Ishikawa (cell line): ENCODE data around the gene COMT.

Experiments used
- CEBPB ChIP-seq: IDR thresholded peaks from 2 replicates; pipeline ENCODE4 v1.6.1; 2012
- CREB1 ChIP-seq: IDR thresholded peaks from 2 replicates; pipeline ENCODE4 v1.6.1; 2012; ENCODE audit warnings: low read depth
- EGR1 ChIP-seq: IDR thresholded peaks from 2 replicates; pipeline ENCODE4 v1.6.1; 2012
- EP300 ChIP-seq: IDR thresholded peaks from 2 replicates; pipeline ENCODE4 v1.6.1; 2012; ENCODE audit warnings: borderline replicate concordance
- FOXM1 ChIP-seq: IDR thresholded peaks from 2 replicates; pipeline ENCODE4 v1.6.1; 2012; ENCODE audit warnings: low read depth, borderline replicate concordance
- NFIC ChIP-seq: IDR thresholded peaks from 2 replicates; pipeline ENCODE4 v1.6.1; 2012
- RAD21 ChIP-seq: IDR thresholded peaks from 2 replicates; pipeline ENCODE4 v1.6.1; 2012; ENCODE audit warnings: low read depth
- TAF1 ChIP-seq: IDR thresholded peaks from 2 replicates; pipeline ENCODE4 v1.6.1; 2012; ENCODE audit warnings: low read depth, mild to moderate bottlenecking
- TCF12 ChIP-seq: IDR thresholded peaks from 2 replicates; pipeline ENCODE4 v1.6.1; 2012; ENCODE audit warnings: low read depth
- TEAD4 ChIP-seq: IDR thresholded peaks from 2 replicates; pipeline ENCODE4 v1.6.1; 2012
- YY1 ChIP-seq: IDR thresholded peaks from 2 replicates; pipeline ENCODE4 v1.6.1; 2012; ENCODE audit warnings: low read depth
- TF ChIP-seq, protein P1 (sequence below): IDR thresholded peaks from 2 replicates; pipeline ENCODE4 v1.6.1; 2012; ENCODE audit warnings: low read depth, mild to moderate bottlenecking
- TF ChIP-seq, protein P2 (sequence below): IDR thresholded peaks from 2 replicates; pipeline ENCODE4 v1.6.1; 2012
- TF ChIP-seq, protein P3 (sequence below): IDR thresholded peaks from 2 replicates; pipeline ENCODE4 v1.6.1; 2012

DNA sequence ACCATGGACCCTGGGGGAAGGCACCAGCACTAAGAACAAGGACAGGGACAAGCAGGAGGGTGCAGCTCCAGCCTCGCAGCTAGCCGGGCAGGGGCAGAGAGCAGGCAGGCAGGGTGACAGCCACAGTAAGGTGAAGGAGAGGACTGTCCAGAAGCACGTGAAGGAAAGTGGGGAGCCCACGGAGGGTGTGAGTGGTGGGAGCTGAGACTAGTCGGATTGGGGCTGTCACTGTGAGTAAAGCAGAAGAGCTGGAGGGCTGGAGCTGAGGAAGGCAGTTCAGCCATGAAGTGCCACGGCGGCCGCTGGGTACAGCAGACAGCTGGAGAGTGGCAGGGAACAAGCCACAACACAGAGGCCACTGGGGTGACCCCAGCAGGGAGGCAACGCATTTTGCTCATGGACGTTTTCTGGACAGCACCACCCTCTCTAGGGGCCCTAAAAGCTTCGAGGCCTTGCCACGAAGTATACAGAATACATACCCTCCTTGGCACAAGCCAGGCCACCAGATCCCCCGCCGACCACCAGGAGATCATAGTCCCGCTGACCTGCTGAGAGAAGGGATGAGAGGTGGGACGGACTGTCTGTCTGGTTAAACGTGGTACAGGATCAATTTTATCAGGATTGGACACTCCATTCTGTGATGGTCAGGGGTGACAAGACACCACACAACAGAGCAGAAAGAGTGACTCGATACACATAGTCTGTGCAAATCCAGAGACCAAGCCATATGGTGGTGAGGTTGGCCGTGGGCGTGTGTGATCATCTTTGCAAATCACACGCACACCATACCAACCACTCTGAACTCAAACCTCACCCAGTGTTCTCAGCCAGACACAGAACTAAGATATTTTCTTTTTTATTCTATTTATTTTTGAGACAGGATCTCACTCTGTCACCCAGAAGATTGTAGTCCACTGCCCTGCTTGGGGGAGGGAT, 10.8 kb upstream of the COMT start:
- no peak for TF ChIP-seq NFIC
- TF ChIP-seq, protein P1, sequence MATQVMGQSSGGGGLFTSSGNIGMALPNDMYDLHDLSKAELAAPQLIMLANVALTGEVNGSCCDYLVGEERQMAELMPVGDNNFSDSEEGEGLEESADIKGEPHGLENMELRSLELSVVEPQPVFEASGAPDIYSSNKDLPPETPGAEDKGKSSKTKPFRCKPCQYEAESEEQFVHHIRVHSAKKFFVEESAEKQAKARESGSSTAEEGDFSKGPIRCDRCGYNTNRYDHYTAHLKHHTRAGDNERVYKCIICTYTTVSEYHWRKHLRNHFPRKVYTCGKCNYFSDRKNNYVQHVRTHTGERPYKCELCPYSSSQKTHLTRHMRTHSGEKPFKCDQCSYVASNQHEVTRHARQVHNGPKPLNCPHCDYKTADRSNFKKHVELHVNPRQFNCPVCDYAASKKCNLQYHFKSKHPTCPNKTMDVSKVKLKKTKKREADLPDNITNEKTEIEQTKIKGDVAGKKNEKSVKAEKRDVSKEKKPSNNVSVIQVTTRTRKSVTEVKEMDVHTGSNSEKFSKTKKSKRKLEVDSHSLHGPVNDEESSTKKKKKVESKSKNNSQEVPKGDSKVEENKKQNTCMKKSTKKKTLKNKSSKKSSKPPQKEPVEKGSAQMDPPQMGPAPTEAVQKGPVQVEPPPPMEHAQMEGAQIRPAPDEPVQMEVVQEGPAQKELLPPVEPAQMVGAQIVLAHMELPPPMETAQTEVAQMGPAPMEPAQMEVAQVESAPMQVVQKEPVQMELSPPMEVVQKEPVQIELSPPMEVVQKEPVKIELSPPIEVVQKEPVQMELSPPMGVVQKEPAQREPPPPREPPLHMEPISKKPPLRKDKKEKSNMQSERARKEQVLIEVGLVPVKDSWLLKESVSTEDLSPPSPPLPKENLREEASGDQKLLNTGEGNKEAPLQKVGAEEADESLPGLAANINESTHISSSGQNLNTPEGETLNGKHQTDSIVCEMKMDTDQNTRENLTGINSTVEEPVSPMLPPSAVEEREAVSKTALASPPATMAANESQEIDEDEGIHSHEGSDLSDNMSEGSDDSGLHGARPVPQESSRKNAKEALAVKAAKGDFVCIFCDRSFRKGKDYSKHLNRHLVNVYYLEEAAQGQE: no peak
- no peak for TF ChIP-seq EGR1
- TF ChIP-seq, protein P2, sequence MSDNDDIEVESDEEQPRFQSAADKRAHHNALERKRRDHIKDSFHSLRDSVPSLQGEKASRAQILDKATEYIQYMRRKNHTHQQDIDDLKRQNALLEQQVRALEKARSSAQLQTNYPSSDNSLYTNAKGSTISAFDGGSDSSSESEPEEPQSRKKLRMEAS: no peak
- TF ChIP-seq CEBPB: no peak
- TF ChIP-seq TAF1: no peak
- no peak for TF ChIP-seq EP300
- TF ChIP-seq RAD21: no peak
- TF ChIP-seq CREB1: no peak
- no peak for TF ChIP-seq FOXM1
- TF ChIP-seq TEAD4: no peak
- no peak for TF ChIP-seq TCF12
- TF ChIP-seq, protein P3, sequence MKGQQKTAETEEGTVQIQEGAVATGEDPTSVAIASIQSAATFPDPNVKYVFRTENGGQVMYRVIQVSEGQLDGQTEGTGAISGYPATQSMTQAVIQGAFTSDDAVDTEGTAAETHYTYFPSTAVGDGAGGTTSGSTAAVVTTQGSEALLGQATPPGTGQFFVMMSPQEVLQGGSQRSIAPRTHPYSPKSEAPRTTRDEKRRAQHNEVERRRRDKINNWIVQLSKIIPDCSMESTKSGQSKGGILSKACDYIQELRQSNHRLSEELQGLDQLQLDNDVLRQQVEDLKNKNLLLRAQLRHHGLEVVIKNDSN: no peak
- no peak for TF ChIP-seq YY1
